CD14-positive monocyte (primary cell): Measurements from ENCODE around the gene RPL10. TPM values are rescaled to one million over a fixed set of nuclear protein-coding genes. Genes with fewer than 3 reads are reported as not detected.

Experiments used
- DNase-seq, 3 donors: peaks; one replicate each; pipeline ENCODE4 v3.0.0-alpha.2; 2011 to 2022
- H2AFZ ChIP-seq: 2 replicates; pipeline ENCODE4 v1.6.0; 2012; ENCODE audit warnings: mild to moderate bottlenecking, low read depth, low read length, inconsistent platforms; ENCODE audit not compliant: insufficient read depth, poor library complexity, severe bottlenecking
- H3K27ac ChIP-seq, 2 donors: 1 replicate in 1 of 2; 2 replicates in 1 of 2; pipeline ENCODE4 v1.5.1; 2012 to 2013; ENCODE audit warnings: low read length in 2 of 2, control low read depth in 1 of 2, inconsistent platforms in 1 of 2, low read depth in 1 of 2, mild to moderate bottlenecking in 1 of 2
- H3K27me3 ChIP-seq, 2 donors: one replicate each; pipeline versions ENCODE4 v1.6.0 to v1.6.1; 2011 to 2013; ENCODE audit warnings: low read length in 2 of 2; ENCODE audit not compliant: control insufficient read depth in 2 of 2, insufficient read depth in 2 of 2
- H3K36me3 ChIP-seq, 2 donors: replicated peaks in 1 of 2; 1 replicate in 1 of 2; 2 replicates in 1 of 2; pipeline versions ENCODE4 v1.5.1 to v1.6.1; 2012 to 2013; ENCODE audit warnings: low read length in 2 of 2, control low read depth in 1 of 2, inconsistent platforms in 1 of 2, mild to moderate bottlenecking in 1 of 2; ENCODE audit not compliant: insufficient read depth in 2 of 2, control insufficient read depth in 1 of 2
- H3K4me1 ChIP-seq, 2 donors: 1 replicate in 1 of 2; 2 replicates in 1 of 2; pipeline versions ENCODE4 v1.5.1 to v1.6.1; 2012 to 2013; ENCODE audit warnings: low read length in 2 of 2, control low read depth in 1 of 2, inconsistent platforms in 1 of 2, mild to moderate bottlenecking in 1 of 2, moderate library complexity in 1 of 2; ENCODE audit not compliant: insufficient read depth in 2 of 2, control insufficient read depth in 1 of 2
- H3K4me2 ChIP-seq: replicated peaks from 2 replicates; pipeline ENCODE3; 2012; ENCODE audit warnings: low read length, moderate library complexity, mild to moderate bottlenecking; ENCODE audit not compliant: poor library complexity, severe bottlenecking; ENCODE audit errors: extremely low read depth
- H3K4me3 ChIP-seq, 3 experiments: fragments of 200-600 bp in 1 of 3; sonication (generic) in 1 of 3; replicated peaks in 1 of 3; 1 replicate in 2 of 3; 2 replicates in 1 of 3; pipeline ENCODE4 v1.5.1; 2011 to 2013; ENCODE audit warnings: low read length in 3 of 3, mild to moderate bottlenecking in 3 of 3, control low read depth in 2 of 3, low read depth in 2 of 3, inconsistent platforms in 1 of 3, moderate library complexity in 1 of 3
- H3K79me2 ChIP-seq: 2 replicates; pipeline ENCODE4 v1.6.0; 2012; ENCODE audit warnings: mild to moderate bottlenecking, control low read depth, inconsistent platforms, low read length, moderate library complexity; ENCODE audit not compliant: insufficient read depth
- H3K9ac ChIP-seq: 2 replicates; pipeline ENCODE4 v1.6.0; 2017; ENCODE audit warnings: low read length, mild to moderate bottlenecking; ENCODE audit not compliant: insufficient read depth, poor library complexity, severe bottlenecking
- H3K9me3 ChIP-seq, 2 donors: replicated peaks in 1 of 2; 1 replicate in 1 of 2; 2 replicates in 1 of 2; pipeline versions ENCODE4 v1.5.1 to v1.6.1; 2012 to 2013; ENCODE audit warnings: low read length in 2 of 2, control low read depth in 1 of 2; ENCODE audit not compliant: control insufficient read depth in 1 of 2, insufficient read depth in 1 of 2
- H4K20me1 ChIP-seq: 2 replicates; pipeline ENCODE4 v1.6.0; 2012; ENCODE audit warnings: mild to moderate bottlenecking, low read length, control low read depth, moderate library complexity; ENCODE audit not compliant: insufficient read depth
- H3K27ac Mint-ChIP-seq, 7 donors: one replicate each; pipeline ENCODE4 v1.8.0; 2020; ENCODE audit warnings: mild to moderate bottlenecking in 7 of 7, mixed read lengths in 7 of 7, moderate library complexity in 6 of 7, inconsistent platforms in 2 of 7
- H3K27me3 Mint-ChIP-seq, 3 donors: one replicate each; pipeline ENCODE4 v1.8.0; 2021 to 2022; ENCODE audit warnings: low read depth in 3 of 3, mild to moderate bottlenecking in 3 of 3, mixed read lengths in 3 of 3, moderate library complexity in 3 of 3, inconsistent platforms in 1 of 3
- H3K36me3 Mint-ChIP-seq, 2 donors: one replicate each; pipeline ENCODE4 v1.8.0; 2020; ENCODE audit warnings: mixed read lengths in 2 of 2, inconsistent platforms in 1 of 2, mild to moderate bottlenecking in 1 of 2
- H3K4me1 Mint-ChIP-seq: one replicate; pipeline ENCODE4 v1.8.0; 2020; ENCODE audit warnings: mild to moderate bottlenecking, mixed read lengths
- H3K4me3 Mint-ChIP-seq, 2 donors: one replicate each; pipeline ENCODE4 v1.8.0; 2020; ENCODE audit warnings: mild to moderate bottlenecking in 2 of 2, mixed read lengths in 2 of 2, moderate library complexity in 1 of 2
- H3K9me3 Mint-ChIP-seq, 7 donors: one replicate each; pipeline ENCODE4 v1.8.0; 2020 to 2022; ENCODE audit warnings: mixed read lengths in 7 of 7, mild to moderate bottlenecking in 6 of 7, moderate library complexity in 6 of 7, inconsistent platforms in 2 of 7
- CTCF ChIP-seq: fragments of 200-600 bp; IDR thresholded peaks from one replicate; pipeline ENCODE4 v1.8.0; 2022; ENCODE audit warnings: antibody characterized with exemption, mild to moderate bottlenecking
- WGBS: methylation state at CpG from one replicate; pipeline ENCODE4 v1.1.5; 2013; ENCODE audit warnings: missing lambda C conversion rate; ENCODE audit not compliant: insufficient coverage; 5-methylcytosine and 5-hydroxymethylcytosine counted together
- intact Hi-C, 2 donors: fragments of 100-400 bp; cut with micrococcal nuclease; formaldehyde crosslinking; loops; one replicate each; pipeline versions ENCODE4 v1.15.0 to v1.15.1; 2023
- polyA plus RNA-seq, 3 donors: library from polyadenylated mRNA; depleted of rRNA in 1 of 3; unstranded in 2 of 3; stranded (reverse) in 1 of 3; fragments of 300-500 nt in 2 of 3; fragments of >200 nt in 1 of 3; fragmentation: Illumina TruSeq in 2 of 3; gene quantifications; 1 replicate in 2 of 3; 2 replicates in 1 of 3; pipeline ENCODE4 v1.2.3, GENCODE V29; 2012 to 2021

Gene RPL10
- polyA plus RNA-seq, 3 donors, result 1,536 to 5,639 (median 1,724) TPM

GRCh38 chrX:154363706-154364439, 34.3 kb upstream of the RPL10 start:
- peaks cover 8% of the 10 kb centered on the region for H3K4me1 Mint-ChIP-seq
- intact Hi-C loops, result no loop called here

More at GRCh38 chrX:154363706-154364439, 34.3 kb upstream of the RPL10 start:
- Mint-ChIP-seq H3K9me3 (peaks cover 0 to 8% (median 0%) of the 10 kb centered on the region in 7 donors), H3K27ac (peak overlapping the region in 3 of 7 donors; percentile 26 to 75 (median 36)), H3K4me3 (no peak overlapping the region), H3K36me3 (peaks cover 43 to 87% of the 10 kb centered on the region in 2 donors), H3K27me3 (peaks cover 0 to 7% (median 0%) of the 10 kb centered on the region in 3 donors)
- Histone ChIP-seq H2AFZ (no peak overlapping the region), H3K9me3 (no peaks in the 10 kb centered on the region), H3K27me3 (no peaks in the 10 kb centered on the region), H4K20me1 (peaks cover 94% of the 10 kb centered on the region), H3K36me3 (peaks cover 86 to 88% of the 10 kb centered on the region in 2 donors), H3K4me2 (no peak overlapping the region), H3K4me3 (no peak overlapping the region), H3K9ac (no peak overlapping the region), H3K4me1 (peaks cover 21 to 29% of the 10 kb centered on the region in 2 donors), H3K27ac (no peak overlapping the region), H3K79me2 (peaks cover 93% of the 10 kb centered on the region)
- no peak for TF ChIP-seq CTCF
- 92% methylated on average over 13 of the region's 20 CpGs for WGBS
- DNase-seq, result no peak
